NCI-H128 (cell line): ENCODE data around the gene NAMPT.
"Not testable (repeated sequence)": the region's sequence is repeated elsewhere in the genome, so short reads cannot be mapped to it uniquely, and the experiment has no call there.

Experiments
- DNase-seq: peaks from one replicate; lab custom pipeline; 2025; ENCODE audit not compliant: unreplicated experiment; lab: John Stamatoyannopoulos, UW

The NAMPT gene

GRCh38 chr7:106236065-106236464 lies 48.7 kb downstream of the NAMPT start:
- no peak for DNase-seq

GRCh38 chr7:106234425-106234824 lies 50.4 kb downstream of the NAMPT start:
- no peak for DNase-seq

- DNase-seq, result no peak
Observed at GRCh38 chr7:106231856-106232490, 52.8 kb downstream of the NAMPT start.

GRCh38 chr7:106225856-106226255 lies 58.9 kb downstream of the NAMPT start:
- no peak for DNase-seq

- no peak for DNase-seq
Observed at GRCh38 chr7:106224797-106225196, 60.0 kb downstream of the NAMPT start.

- DNase-seq, result no peak
Observed at GRCh38 chr7:106223156-106223555, 61.6 kb downstream of the NAMPT start.

GRCh38 chr7:106222545-106222944 lies 62.2 kb downstream of the NAMPT start:
- DNase-seq, result no peak

- DNase-seq, result no peak
Observed at GRCh38 chr7:106220307-106220706, 64.5 kb downstream of the NAMPT start.

GRCh38 chr7:106219170-106219569 lies 65.6 kb downstream of the NAMPT start:
- no peak for DNase-seq

GRCh38 chr7:106218546-106218945 lies 66.2 kb downstream of the NAMPT start:
- DNase-seq, result no peak

- DNase-seq, result no peak
Observed at GRCh38 chr7:106216923-106217542, 67.8 kb downstream of the NAMPT start.

GRCh38 chr7:106216517-106216922 lies 68.3 kb downstream of the NAMPT start:
- DNase-seq, result no peak

- DNase-seq, result no peak
Observed at GRCh38 chr7:106215868-106216516, 68.8 kb downstream of the NAMPT start.

- DNase-seq, result not testable (repeated sequence)
Observed at GRCh38 chr7:106208944-106209343, 75.8 kb downstream of the NAMPT start.

- DNase-seq, result no peak
Observed at GRCh38 chr7:106206826-106207541, 77.8 kb downstream of the NAMPT start.

GRCh38 chr7:106205621-106206222 lies 79.1 kb downstream of the NAMPT start:
- no peak for DNase-seq

GRCh38 chr7:106203473-106203872 lies 81.3 kb downstream of the NAMPT start:
- DNase-seq, result no peak

- no peak for DNase-seq
Observed at GRCh38 chr7:106201164-106201563, 83.6 kb downstream of the NAMPT start.

- no peak for DNase-seq
Observed at GRCh38 chr7:106199813-106200364, 84.9 kb downstream of the NAMPT start.

- no peak for DNase-seq
Observed at GRCh38 chr7:106199024-106199423, 85.8 kb downstream of the NAMPT start.
